Stimulated activated CD4-positive, alpha-beta T cell treated with anti-CD3 and anti-CD28 coated beads, Interleukin-4, amount 100 ng/mL, for 24 hours (primary cell): ENCODE measurements around the gene HEBP1.

Experiments used
- DNase-seq: peaks from one replicate; pipeline ENCODE4 v3.0.0-alpha.2; 2020

HEBP1 gene

GRCh38 chr12:12990700-12991468, 9.2 kb downstream of the HEBP1 start:
- no peak for DNase-seq

DNA sequence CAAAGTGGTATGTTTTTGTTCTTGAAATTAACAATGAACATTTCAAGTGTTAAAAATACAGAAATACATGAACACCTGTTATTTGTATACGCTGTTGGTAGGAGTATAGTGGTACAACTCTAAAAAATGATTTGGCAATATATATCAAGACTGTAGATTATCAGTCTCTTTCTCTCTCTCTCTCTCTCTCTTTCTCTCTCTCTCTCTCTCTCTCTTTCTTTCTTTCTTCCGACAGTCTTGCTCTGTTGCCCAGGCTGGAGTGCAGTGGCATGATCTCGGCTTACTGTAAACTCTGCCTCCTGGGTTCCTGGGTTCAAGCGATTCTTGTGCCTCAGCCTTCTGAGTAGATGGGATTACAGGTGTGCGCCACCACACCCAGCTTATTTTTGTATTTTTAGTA, 12.6 kb downstream of the HEBP1 start:
- DNase-seq = no peak

GRCh38 chr12:12986775-12987331, 13.2 kb downstream of the HEBP1 start:
- DNase-seq = no peak

DNA sequence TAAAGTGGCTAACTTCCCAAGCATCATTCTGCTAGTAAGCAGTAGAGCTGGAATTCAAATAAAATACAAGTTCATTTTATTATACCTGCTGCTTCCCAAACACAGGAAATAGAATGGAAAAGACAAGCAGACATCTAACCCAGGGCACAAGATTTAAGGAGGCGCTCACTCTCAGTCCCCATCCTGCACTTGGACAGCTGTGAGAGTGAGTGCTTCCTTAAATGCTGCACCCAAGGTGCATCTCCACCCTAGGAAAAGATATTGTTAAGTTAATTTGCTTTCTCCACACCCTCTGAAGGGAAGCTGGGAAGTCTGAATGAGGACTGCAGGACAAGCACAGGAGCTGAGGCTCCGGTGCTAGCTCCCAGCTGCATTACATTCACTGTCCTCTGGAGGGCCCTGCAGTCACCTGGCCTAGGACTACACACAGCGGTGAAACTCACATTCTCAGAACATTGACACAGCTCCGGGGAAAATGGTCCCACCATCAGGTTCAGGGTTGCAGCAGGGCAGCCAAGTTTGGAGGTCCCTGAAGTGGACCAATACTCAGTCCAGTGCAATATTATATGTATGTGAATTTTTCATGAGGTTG, 14.2 kb downstream of the HEBP1 start:
- DNase-seq = no peak

DNA sequence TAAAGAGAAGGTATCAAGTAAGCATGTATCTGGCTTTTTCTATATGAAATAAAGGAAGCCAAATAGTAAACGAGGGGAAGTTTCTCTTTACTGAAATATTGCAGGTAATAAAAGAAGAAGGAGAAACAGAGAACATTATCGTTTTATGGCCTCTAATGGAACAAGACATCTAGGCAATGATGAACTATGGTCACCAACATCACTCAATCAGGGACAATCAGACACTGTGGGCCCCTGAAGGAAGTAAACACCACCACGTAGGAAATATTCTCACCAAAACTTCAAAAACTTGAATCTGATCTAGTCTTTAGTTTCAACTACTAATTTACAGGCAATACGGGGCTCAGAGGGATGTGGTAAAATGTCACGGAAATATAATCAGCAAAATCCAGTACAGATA, 15.9 kb downstream of the HEBP1 start:
- no peak for DNase-seq

GRCh38 chr12:12983420-12984035, 16.5 kb downstream of the HEBP1 start:
- no peak for DNase-seq

DNA sequence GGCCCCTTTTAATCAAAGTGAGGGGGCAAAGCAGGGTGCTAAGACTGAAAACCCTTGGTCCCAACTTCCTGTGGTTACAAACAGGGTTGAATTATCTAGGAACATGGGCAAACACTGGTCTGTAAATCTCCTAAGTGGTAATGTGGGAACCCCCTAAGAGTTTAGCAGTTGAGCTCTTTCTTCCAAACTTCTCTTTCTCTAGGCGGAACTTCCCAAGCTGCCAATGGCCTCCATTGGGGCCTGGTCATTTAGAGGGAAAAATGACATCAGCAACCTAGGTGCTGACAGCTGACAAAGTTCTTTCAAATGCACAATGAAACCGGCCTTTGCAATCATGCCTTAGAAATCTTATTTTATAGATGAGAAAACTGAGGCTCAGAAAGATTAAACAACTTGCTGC, 17.7 kb downstream of the HEBP1 start:
- no peak for DNase-seq

DNA sequence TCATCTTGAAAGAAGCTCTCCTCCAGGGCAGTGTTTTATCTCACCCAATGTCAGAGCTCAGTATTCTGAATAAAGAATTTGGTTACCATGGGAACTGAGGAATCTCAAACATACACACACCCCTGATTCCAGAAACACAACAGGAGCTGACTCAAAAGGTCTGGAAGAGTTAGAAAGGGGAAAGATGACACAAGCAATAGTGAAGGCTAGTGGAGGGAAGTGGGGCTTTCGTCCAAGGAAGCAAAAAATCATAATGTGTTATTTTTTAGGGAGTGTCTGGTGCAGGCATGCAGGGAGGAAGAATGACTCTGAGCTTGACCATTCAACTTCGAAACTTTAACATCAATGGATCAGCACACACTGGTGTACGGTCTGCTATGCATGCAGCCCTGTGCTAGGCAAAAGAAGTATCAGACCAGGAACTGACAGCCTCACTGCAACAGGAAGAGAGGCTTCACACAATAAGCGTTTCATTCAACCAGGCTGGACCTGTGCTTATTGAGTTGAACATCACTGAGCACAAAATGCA, 20.3 kb downstream of the HEBP1 start:
- no peak for DNase-seq

GRCh38 chr12:12979126-12979525, 20.9 kb downstream of the HEBP1 start:
- no peak for DNase-seq

DNA sequence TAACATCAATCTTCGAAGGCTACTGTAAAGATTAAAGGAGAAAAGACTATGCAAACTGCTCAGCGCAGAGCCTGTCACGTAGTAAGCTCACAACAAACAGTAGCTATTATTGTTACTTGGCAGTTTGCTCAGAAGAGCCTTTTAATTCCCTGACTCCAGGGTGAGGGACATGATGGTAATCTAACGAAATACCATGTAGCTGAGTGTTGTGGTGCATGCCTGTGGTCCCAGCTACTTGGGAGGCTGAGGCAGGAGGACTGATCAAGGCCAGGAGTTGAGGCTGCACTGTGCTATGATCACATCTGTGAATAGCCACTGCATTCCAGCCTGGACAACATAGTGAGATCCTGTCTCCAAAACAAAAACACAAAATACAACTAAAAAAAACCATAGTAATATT, 22.8 kb downstream of the HEBP1 start:
- DNase-seq = no peak

DNA sequence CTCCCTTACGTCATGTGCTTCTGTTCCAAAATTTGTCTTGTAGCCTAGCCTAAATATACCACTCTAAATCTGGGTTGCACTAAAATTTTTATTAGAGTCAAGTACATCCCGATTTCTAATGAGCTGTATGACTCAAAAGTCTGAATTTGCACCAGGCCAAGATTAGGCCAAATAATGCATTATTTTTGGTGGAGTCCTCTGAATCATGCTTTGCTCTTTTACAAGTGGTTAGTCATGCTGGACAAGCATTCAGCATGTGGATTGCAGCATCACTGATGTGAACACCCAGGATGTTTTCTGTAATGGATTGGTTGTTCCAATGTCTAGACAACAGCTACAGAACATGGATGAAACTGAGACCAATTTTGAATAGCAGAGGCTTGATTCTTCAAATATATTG, 23.7 kb downstream of the HEBP1 start:
- DNase-seq = no peak

DNA sequence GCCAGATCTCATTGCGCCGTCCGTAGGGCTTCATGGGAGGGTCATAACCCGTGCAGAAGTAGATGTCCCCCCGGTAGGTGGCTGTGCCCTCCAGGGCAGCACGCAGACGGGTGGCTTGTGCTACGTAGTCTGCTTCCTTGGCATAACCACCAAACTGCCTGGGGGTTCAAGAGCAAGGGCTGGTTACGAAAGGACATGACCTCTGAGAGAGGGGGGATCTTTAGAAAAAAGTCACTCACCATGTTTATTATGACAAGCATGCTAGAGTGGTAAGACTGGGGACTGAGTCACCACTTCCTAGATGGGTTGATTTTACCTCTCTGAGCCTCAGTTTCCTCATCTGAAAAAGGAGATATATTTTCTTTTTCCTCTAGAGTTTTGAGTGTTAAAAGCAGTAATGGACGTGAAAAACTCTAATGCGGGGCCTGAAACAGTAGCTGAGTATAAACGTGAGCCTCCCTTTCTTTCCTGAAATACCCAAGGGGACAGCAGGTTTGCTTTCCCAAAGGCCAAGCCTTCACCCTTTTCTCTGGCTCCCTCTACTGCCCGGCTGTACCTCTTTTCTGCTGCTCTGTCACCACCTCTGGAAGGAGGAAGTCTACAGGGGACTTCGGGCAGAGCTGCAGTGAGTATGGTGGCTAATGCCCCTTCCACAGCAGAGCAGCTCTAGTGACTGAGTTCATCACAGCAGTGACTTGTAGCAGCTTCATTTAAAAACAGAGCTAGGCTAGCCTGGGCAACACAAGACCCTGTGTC, 24.6 kb downstream of the HEBP1 start:
- DNase-seq = no peak

DNA sequence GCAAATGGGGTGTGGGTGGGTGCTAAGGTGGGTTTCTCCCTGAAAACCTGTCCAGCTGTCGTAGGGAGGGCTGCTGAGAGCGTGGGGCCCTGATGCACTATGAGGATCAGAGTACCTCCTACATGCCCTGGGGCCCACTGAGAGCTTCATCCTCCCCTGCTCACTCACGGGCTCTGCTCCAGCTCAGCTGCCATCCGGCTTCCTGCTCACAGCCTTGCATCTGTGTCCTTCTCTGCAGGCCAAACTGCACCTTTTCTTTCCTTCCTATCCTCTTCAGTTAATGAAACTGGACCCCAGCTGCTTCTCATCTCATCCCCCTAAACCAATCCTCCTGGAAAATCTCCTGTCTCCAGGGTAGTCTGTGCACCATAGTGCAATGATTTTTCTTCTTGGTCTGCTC, 25.9 kb downstream of the HEBP1 start:
- no peak for DNase-seq

- DNase-seq = no peak
Measured at GRCh38 chr12:12973019-12973418, 27.0 kb downstream of the HEBP1 start.

DNA sequence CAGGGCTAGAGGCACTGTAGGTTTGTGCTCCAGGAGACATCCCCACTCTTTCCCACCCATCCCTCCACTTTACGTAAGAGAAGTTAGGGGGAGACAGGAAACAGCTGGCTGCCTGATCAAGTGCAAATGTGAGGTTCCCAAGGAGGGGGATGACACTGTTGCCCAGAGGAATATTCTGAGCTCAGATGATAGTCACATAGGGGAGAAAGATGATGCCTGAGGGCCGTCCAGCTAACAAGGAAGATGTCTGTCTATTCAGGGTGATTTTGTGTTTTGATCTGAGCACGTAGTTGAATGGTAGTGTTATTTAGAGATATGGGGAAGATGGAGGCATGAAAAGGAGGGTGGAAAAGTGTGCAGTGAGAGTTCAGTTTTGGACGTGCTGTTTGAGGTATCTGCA, 34.2 kb downstream of the HEBP1 start:
- DNase-seq = no peak

GRCh38 chr12:12964255-12964654, 35.8 kb downstream of the HEBP1 start:
- no peak for DNase-seq

GRCh38 chr12:12960639-12961209, 39.3 kb downstream of the HEBP1 start:
- DNase-seq = no peak

DNA sequence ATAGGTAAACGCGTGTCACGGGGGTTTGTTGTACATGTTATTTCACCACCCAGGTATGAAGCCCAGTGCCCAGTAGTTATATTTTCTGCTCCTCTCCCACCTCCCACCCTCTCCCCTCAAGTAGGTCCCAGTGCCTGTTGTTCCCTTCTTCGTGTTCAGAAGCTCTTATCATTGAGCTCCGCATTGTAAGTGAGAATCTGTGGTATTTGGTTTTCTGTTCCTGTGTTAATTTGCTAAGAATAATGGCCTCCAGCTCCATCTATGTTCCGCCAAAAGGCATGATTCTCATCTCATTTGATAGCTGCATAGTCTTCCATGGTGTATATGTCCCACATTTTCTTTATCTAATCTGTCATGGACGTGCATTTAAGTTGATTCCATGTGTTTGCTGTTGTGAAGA, 41.2 kb downstream of the HEBP1 start:
- DNase-seq = no peak

GRCh38 chr12:12954878-12955625, 45.0 kb downstream of the HEBP1 start:
- DNase-seq = no peak

DNA sequence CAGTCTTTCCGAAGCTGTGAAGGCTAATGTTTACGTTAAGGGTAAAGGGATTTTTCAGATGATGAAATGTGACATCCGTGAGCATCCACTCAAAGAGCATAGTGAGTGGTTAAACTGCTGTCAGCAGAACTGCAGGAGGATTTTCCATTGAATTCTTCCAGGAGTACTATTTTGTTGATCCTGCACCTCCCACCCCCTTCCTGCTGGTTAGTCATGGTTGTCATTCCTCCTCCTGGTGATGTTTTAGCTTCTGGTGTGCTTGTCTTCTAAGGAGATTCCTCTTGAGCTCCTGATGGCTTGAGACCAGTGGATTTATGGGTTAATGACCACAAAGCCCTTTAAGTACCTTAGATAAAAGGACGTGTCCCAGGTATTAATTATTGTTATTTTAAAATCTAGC, 45.7 kb downstream of the HEBP1 start:
- no peak for DNase-seq

DNA sequence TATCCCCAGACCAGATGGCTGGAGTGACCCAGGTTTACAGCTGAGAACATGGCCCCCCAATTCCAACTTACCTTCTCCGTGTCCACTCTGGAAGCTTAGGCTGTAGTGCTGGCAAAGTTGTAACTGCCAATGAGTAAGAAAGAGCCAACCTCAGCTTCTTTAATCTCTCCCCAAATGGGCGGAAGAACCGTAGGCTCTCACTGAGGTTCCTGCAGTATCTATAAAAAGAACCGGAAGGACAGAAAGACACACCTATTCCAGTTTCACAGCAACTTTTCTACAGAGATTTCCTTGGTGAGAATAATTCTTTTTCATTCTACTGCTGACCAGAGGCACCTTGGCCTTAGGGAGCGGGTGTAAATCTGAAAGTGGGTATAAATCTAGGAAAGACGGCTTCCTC, 48.0 kb downstream of the HEBP1 start, which contains the start of gene GPRC5D:
Gene GPRC5D, minus strand, starts transcription at position 135 of the 400 bp plus-strand sequence. CDS start 1,786 bp downstream, outside the sequence.
- no peak for DNase-seq

GRCh38 chr12:12951504-12951903, 48.6 kb downstream of the HEBP1 start:
- no peak for DNase-seq
